GM08714 (cell line): ENCODE results near the gene NOC4L.
"Not testable (repeated sequence)": the region's sequence is repeated elsewhere in the genome, so short reads cannot be mapped to it uniquely, and the experiment has no call there.

Source experiments
- H3K4me3 ChIP-seq: fragments of 200-500 bp; sonication (Bioruptor generic); 2 replicates; pipeline ENCODE4 v1.5.1; 2014; ENCODE audit warnings: mild to moderate bottlenecking, low read length, inconsistent platforms
- ZNF274 ChIP-seq: IDR thresholded peaks from 2 replicates; pipeline ENCODE4 v1.6.1; 2012; ENCODE audit warnings: mild to moderate bottlenecking, low read depth, low read length

The NOC4L gene

DNA sequence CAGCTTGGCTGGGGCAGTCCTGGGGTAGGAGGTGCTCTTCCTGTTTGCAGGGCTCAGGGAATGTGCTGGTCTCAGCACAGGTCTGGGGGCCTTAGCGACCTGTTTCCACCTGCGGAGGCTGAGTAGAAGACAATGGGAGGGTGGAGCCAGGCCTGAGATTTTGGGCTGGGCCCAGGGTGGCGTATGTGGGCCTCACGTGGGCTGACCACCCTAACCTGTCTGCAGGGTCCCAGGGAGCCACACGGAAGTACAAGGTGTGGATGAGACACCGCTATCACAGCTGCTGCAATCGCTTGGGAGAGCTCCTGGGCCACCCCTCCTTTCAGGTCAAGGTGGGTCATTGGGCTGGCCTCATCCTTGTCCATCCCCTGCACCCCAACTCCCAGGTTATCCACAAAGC is 1.1 kb downstream of the NOC4L start:
- TF ChIP-seq ZNF274 = no peak
- H3K4me3 ChIP-seq = peak overlapping the region; percentile 91; the same call in 1 of the 2 replicates

DNA sequence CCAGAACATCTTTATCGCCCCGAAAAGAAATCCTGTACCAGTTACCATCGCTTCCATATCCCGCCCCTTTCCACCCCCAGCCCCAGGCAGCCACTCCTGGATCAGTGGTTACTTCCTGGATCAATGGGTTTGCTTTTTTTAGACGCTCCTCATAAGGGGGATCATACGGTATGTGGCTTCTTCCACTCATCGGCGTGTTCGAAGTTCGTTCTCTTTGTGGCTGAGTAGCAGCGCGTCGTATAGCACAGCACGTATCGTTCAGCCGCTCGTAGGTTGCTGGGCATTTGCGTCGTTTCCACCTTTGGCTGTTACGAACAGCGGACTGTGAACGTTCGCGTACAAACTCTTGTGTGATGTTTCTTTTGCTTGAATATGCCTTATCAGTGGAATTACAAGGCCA is 1.8 kb downstream of the NOC4L start:
- H3K4me3 ChIP-seq = no peak overlapping the region
- no peak for TF ChIP-seq ZNF274

DNA sequence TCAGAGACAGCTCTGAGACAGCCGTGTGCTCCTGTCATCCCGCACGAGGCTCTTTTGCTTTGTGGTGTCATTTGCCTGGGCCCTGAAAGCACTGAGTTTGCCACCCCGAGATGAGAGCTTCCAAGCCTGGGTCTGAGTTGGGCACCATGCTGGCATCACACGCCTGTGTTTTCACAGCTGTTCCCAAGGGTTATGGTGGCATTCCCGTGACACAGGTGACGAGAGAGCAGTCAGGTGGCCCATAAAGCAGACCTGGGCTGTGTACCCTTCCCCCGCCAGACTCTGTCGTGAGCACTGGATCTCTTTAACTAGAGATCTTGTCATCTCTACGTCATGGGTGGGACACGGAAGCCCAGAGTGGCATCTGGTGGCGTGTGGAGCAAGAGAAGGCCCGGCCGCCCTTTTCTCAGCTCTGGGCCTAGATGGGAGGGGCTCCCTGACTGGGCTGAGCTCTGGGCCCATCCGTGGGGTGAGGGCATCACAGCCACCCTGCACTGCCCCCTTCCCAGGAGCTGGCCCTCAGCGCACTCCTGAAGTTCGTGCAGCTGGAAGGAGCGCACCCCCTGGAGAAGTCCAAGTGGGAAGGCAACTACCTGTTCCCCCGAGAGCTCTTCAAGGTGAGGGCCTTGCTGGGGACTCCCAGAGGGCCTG is 2.6 kb downstream of the NOC4L start:
- H3K4me3 ChIP-seq = no peak overlapping the region
- TF ChIP-seq ZNF274 = no peak

DNA sequence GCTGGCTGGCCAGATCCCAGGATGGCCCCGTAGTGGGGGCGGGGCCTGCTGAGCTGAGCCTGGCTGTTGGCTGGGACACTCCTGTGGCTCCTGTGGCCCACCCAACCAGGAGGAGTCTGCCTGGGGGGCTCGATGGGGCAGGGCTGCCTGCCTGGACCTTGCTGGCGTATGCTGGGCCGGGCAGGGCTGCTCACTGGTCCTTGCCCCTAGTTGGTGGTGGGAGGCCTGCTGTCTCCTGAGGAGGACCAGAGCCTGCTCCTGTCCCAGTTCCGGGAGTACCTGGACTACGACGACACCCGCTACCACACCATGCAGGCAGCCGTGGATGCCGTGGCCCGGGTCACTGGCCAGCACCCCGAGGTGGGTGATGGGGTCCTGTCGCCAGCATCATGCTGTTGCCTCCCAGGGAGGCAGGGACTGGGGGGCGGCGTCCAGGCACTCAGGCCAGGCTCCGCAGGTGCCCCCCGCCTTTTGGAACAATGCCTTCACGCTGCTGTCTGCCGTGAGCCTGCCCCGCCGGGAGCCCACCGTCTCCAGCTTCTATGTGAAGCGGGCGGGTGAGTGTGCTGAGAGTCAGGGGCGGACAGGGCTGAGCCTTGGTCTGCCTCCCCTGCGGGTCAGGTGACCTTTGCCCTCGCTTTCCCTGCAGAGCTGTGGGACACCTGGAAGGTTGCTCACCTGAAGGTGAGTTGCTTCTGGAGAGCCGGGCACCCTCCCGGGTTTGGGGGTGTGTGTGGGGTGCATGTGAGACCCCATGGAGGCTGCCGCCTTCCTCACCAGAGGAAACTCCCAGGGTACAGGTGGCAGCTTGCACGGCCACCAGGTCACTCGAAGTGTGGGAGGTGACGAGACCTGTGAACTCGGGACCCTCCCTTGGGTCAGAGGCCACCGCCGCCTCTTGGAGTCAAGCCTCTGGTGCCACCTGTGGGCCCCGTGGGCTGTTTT is 3.4 kb downstream of the NOC4L start:
- H3K4me3 ChIP-seq = no peak overlapping the region
- TF ChIP-seq ZNF274 = no peak

DNA sequence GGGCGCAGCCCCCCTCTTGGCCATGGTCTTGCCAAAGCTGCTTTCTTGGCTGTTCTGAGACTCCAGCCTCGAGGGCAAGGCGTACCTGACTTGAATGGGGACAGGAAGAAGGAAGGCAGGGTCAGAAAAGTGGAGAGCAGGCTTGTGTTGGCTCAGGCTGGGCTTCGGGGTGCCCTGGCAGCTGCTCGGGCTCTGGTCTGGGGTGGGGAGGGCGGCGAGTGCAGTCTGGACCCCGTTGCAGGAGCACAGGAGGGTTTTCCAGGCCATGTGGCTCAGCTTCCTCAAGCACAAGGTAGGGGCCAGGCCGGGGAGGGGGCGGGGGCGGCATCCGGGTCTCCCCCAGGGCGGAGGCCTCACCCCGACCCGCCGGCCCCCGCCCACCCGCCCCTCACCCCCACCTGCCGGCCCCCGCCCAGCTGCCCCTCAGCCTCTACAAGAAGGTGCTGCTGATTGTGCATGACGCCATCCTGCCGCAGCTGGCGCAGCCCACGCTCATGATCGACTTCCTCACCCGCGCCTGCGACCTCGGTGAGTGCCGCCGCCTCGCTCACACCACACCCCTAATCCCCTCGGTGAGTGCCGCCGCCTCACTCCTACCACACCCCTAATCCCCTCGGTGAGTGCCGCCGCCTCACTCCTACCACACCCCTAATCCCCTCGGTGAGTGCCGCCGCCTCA is 4.2 kb downstream of the NOC4L start:
- H3K4me3 ChIP-seq = no peak overlapping the region
- no peak for TF ChIP-seq ZNF274

DNA sequence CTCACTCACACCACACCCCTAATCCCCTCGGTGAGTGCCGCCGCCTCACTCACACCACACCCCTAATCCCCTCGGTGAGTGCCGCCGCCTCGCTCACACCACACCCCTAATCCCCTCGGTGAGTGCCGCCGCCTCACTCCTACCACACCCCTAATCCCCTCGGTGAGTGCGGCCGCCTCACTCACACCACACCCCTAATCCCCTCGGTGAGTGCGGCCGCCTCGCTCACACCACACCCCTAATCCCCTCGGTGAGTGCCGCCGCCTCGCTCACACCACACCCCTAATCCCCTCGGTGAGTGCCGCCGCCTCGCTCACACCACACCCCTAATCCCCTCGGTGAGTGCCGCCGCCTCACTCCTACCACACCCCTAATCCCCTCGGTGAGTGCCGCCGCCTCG is 5.3 kb downstream of the NOC4L start:
- H3K4me3 ChIP-seq = not testable (repeated sequence)

DNA sequence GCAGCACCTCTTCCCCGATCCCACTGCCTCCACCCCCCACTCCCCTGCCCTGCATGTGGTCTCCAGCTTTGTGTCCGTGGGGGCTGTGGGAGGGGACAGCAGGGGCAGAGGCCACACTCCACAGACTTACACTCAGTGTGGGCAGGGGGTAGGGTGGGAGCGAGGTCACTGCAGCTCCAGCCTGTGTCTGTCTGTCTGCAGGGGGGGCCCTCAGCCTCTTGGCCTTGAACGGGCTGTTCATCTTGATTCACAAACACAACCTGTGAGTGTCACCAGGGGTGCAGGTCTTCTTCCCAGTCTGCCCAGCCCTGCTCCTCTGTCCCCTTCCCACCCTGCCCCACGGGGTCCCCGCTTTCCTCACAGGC is 6.5 kb downstream of the NOC4L start:
- H3K4me3 ChIP-seq = no peak overlapping the region
- no peak for TF ChIP-seq ZNF274

DNA sequence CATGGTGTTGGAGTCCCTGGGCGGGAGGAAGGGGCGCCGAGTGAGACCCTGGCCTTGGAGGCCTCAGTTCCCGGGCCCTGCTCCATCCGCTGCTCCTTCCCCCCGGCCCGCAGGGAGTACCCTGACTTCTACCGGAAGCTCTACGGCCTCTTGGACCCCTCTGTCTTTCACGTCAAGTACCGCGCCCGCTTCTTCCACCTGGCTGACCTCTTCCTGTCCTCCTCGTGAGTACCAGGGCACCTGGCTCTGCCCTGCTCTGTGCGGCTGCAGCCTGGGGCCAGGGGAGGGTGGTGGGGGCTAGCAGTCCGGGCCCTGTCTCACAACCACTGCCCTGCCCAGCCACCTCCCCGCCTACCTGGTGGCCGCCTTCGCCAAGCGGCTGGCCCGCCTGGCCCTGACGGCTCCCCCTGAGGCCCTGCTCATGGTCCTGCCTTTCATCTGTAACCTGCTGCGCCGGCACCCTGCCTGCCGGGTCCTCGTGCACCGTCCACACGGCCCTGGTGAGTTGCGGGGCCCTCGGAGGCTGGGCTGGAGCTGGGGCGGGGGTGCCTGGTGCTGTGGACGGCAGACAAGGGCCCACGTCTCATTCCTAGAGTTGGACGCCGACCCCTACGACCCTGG is 7.0 kb downstream of the NOC4L start:
- H3K4me3 ChIP-seq = no peak overlapping the region
- no peak for TF ChIP-seq ZNF274

DNA sequence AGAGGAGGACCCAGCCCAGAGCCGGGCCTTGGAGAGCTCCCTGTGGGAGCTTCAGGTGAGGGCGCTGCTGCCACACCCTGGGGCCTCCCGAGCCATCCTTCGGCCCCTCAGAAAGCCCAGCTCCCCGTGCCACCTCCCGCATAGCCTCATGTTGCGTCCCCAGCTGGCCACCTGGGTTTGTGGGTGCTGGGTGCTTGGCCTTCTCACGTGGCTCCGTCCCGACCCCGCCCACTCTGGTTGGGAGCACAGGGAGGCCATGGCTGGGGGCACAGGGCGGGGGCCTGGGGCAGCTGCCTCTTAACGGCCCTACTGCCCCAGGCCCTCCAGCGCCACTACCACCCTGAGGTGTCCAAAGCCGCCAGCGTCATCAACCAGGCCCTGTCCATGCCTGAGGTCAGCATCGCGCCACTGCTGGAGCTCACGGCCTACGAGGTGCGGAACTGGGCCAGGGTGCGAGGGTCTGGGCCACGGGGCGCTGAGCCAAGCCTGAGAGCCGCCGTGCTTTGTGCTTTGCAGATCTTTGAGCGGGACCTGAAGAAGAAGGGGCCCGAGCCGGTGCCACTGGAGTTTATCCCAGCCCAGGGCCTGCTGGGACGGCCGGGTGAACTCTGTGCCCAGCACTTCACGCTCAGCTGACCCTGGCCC is 7.6 kb downstream of the NOC4L start:
- TF ChIP-seq ZNF274 = no peak
- H3K4me3 ChIP-seq = no peak overlapping the region

DNA sequence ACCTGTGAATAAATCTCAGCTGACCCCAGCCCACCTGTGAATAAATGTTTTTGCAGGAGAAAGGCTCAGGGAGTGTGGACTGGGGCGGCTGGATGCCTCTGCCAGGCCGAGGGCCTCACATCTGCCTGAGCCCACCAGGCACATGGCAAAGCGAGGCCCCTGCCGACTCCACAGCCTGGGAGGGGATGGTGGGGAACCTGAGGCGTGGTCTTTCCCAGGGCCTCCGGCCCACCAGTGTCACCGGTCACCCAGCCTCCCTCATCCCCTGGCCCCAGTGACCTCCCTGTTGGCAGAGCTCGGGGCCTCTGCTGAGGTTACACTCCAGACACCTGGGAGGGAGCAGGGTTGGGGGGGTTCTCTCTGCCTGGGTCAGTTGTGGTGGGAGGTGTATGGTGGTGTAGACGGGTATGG is 8.2 kb downstream of the NOC4L start:
- TF ChIP-seq ZNF274 = no peak
- no peak overlapping the region for H3K4me3 ChIP-seq

DNA sequence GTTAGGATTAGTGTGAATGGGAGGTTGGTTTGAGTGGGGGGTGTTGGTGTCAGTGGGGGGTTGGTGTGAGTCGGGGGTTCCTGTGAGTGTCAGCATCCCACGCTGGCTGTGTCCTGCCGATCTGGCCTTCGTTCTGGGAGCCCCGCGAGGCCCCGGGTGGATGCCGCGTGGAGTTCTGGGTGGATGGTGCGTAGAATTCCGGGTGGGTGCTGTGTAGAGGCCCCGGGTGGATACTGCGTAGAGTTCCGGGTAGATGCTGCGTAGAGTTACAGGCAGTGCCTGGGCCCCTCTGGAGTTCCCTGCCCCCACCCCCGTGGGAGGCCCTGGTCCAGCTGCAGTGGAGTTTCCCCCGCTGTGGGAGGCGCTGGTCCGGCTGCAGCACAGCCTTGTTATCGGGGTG is 8.7 kb downstream of the NOC4L start:
- TF ChIP-seq ZNF274 = no peak
- H3K4me3 ChIP-seq = no peak overlapping the region

DNA sequence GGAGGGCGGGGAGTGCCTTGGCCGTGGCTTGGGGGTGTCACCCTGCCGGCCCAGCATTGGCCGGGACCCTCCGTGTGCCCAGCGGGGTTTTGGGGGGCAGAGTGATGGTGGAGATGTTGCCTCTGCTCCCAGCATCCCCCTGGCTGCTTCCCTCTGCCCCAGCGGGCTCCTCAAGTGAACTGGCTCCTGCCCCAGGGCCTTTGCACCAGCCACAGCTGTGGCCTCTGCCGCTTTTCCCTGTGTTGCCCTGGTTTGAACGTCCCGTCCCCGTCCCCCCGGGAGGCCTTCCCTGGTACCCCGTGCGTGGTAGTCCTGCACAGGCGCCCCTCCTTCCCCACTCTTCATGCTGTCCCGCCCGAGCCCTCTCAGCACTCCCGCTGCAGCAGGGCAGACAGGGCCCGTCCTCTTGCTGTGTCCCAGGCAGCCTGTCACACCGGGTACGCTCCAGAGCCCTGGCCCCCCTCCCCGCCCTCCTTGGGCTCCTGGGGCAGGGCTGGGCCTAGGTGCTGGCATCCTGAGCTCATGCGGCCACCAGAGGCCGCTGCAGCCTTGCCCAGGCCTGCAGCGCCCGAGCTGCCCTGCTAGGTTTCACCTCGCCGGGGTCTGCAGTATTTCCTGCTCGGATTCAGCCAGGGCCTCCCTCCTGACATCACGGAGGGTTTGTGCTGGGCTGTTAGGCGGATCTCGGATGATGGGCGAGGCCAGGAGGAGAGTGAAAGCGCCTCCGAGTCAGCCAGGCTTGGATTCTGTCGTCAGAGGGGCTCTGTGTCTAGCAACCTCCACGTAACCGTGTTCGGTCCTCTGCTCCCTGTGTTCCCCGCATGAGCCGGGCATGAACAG is 9.5 kb downstream of the NOC4L start:
- TF ChIP-seq ZNF274 = no peak
- no peak overlapping the region for H3K4me3 ChIP-seq

DNA sequence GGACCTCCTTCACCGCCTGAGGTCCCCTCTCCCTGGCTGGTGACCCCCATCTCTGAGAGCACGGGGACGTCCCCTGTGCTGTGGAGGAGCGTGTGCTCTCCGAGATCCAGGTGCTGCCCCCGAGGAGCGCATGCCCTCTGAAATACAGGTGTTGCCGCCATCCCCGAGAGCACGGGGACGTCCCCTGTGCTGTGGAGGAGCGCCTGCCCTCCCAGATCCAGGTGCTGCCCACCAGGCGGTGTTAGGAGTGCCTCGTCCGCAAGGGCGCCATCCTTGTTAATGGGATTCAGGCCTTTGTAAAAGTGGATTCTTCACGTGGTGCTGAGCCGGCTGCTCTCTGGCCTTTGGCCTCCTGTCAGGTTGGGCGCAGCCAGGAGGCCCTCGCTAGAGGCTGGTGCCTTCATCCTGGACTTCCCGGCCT is 10.1 kb downstream of the NOC4L start:
- H3K4me3 ChIP-seq = no peak overlapping the region
- TF ChIP-seq ZNF274 = no peak
